Measurements from ENCODE around the gene KIAA1671.

KIAA1671 gene

DNA sequence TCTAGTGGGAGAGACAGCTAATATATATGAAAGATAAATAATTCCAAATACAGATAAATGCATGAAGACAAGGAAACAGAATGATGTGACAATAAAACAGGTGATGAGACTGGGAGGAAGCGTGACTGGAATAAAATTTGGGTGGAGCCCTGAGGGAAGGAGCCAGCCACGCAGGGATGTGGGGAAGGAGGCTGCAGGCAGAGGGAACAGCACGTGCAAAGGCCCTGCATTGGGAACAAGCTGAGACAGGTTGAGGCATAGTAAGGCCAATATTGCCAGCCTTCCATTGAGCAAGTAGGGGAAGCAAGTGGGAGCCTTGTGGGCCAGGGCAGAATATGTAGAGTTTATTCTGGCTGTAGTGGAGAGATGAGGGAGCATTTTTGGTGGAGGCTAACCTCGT, 139.6 kb downstream of the KIAA1671 start:
- no peaks in the 10 kb centered on the region for H3K27me3 ChIP-seq (replicated peaks)
- no peak overlapping the region for H3K27ac ChIP-seq
- TF ChIP-seq, protein P1, sequence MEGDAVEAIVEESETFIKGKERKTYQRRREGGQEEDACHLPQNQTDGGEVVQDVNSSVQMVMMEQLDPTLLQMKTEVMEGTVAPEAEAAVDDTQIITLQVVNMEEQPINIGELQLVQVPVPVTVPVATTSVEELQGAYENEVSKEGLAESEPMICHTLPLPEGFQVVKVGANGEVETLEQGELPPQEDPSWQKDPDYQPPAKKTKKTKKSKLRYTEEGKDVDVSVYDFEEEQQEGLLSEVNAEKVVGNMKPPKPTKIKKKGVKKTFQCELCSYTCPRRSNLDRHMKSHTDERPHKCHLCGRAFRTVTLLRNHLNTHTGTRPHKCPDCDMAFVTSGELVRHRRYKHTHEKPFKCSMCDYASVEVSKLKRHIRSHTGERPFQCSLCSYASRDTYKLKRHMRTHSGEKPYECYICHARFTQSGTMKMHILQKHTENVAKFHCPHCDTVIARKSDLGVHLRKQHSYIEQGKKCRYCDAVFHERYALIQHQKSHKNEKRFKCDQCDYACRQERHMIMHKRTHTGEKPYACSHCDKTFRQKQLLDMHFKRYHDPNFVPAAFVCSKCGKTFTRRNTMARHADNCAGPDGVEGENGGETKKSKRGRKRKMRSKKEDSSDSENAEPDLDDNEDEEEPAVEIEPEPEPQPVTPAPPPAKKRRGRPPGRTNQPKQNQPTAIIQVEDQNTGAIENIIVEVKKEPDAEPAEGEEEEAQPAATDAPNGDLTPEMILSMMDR (IDR thresholded peaks at IDR 0.05; ENCODE audit: low read depth, low read length, missing control alignments): no peak
- H3K4me3 ChIP-seq (ENCODE audit: low read depth, low read length): no peak overlapping the region
- H3K36me3 ChIP-seq (replicated peaks): no peaks in the 10 kb centered on the region
- in situ Hi-C loops (cut with HindIII; ENCODE audit: low pct_ligation_motif_present, low sequenced_read_pairs): no loop called here
- DNase-seq: no peak

DNA sequence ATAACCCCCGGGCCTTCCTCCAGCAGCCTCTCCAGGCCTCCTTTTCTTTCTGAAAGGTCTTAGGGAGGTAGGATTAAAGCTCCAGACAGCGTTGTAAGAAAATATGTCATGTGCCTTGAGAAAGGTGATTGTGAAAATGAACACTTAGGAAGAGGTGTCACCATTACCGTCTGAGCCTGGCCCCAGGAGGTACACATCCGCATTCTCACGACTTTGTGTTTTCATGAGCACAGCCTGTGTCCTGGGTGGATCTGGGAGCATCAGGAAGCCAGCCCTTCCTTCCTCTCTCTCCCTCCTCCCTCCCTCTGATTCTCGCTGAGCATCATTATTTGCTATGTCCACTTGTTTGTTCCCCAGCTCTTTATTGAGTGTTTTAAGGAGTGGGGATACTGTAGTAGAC, 142.1 kb downstream of the KIAA1671 start:
- TF ChIP-seq, protein P1 (IDR thresholded peaks at IDR 0.05; ENCODE audit: low read depth, low read length, missing control alignments): no peak
- H3K27ac ChIP-seq: no peak overlapping the region
- in situ Hi-C loops (cut with HindIII; ENCODE audit: low pct_ligation_motif_present, low sequenced_read_pairs): no loop called here
- H3K36me3 ChIP-seq (replicated peaks): no peaks in the 10 kb centered on the region
- no peaks in the 10 kb centered on the region for H3K27me3 ChIP-seq (replicated peaks)
- DNase-seq: no peak
- H3K4me3 ChIP-seq (ENCODE audit: low read depth, low read length): no peak overlapping the region

DNA sequence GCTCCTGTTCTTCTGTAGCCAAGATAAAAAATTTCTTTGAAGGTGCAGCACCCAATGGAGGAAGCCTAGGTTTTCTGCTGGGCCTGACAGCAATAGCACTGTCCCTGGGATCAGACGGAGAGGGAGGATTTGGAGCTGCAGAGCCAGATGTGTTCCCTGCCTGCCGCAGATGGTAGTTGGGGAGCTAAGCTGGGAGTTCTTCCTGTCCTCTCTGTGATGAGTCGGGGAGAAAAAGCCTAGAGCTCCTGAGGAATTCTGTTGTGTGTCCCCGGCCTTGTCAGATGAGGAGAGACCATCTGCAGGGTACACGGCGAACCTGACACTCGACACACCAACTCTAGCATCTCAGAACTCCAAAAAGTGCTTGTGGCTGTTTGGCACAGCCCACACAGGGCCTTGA, 143.4 kb downstream of the KIAA1671 start:
- no peak overlapping the region for H3K4me3 ChIP-seq (ENCODE audit: low read depth, low read length)
- TF ChIP-seq, protein P1 (IDR thresholded peaks at IDR 0.05; ENCODE audit: low read depth, low read length, missing control alignments): no peak
- H3K27me3 ChIP-seq (replicated peaks): no peaks in the 10 kb centered on the region
- no peaks in the 10 kb centered on the region for H3K36me3 ChIP-seq (replicated peaks)
- in situ Hi-C loops (cut with HindIII; ENCODE audit: low pct_ligation_motif_present, low sequenced_read_pairs): no loop called here
- DNase-seq: no peak
- H3K27ac ChIP-seq: no peak overlapping the region

DNA sequence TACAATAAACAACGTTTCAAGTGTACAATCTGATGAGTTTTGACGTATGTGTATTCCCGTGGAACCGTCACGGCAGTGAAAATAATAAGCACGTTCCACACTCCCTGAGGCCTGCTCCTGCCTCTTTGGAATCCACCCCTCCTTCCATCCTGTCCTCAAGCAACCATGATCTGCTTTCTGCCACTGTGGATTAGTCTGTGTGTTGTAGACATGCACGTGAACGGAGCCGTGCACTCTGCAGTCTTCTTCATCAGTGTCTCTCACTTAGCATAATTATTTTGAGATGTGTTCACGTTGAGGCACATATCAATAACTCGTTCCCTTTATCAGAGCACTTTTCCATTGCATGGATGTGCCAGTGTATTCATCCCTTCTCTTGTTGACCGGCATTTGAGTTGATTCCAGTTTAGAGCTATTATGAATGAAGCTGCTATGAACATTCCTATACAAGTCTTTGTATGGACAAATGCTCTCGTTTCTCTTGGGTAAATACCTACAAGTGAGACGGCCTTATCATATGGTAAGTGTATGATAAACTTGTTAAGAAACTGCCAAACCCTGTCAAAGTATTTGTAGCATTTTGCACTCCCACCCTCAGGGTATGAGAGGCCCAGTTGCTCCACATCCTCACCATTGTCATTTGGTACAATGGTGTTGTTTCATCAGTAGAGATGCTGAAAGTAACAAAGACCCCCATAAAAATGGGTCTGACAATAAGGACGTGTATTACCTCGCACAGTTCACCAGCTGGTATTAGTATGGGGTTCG, 144.3 kb downstream of the KIAA1671 start:
- no peaks in the 10 kb centered on the region for H3K36me3 ChIP-seq (replicated peaks)
- H3K4me3 ChIP-seq (ENCODE audit: low read depth, low read length): no peak overlapping the region
- H3K27ac ChIP-seq: no peak overlapping the region
- H3K27me3 ChIP-seq (replicated peaks): no peaks in the 10 kb centered on the region
- TF ChIP-seq, protein P1 (IDR thresholded peaks at IDR 0.05; ENCODE audit: low read depth, low read length, missing control alignments): no peak
- in situ Hi-C loops (cut with HindIII; ENCODE audit: low pct_ligation_motif_present, low sequenced_read_pairs): no loop called here
- no peak for DNase-seq

DNA sequence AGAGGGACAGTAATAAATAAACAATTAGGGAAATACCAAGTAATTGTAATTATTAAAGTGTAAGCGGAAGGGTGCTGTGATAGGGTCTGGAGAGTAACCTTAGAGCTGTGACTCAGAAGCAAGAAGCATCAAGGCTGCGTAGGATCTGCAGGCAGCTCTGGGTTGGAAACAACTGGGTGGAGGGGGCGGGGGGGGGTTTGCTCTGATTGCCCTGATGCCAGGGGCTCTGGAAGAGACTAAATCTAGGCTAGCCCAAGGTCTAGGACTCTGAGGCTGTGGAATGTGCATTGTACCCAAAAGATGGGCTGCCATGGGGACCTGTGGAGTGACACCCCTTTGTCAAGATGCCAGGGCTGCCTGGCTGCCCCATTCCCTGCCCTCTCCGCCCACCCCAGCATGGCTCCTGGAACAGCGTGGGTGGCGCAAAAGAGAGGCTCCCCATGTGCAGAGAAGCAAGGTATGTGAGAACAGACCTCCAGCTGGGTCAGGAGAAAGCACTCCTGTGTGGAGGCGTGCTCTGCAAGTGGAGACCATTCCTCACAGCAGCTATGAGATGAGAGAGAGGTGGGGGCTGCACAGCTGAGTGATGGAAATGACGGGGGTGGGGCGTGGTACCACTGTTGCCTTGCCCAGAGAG, 146.0 kb downstream of the KIAA1671 start:
- in situ Hi-C loops (cut with HindIII; ENCODE audit: low pct_ligation_motif_present, low sequenced_read_pairs): no loop called here
- no peaks in the 10 kb centered on the region for H3K27me3 ChIP-seq (replicated peaks)
- H3K27ac ChIP-seq: no peak overlapping the region
- H3K36me3 ChIP-seq (replicated peaks): no peaks in the 10 kb centered on the region
- no peak overlapping the region for H3K4me3 ChIP-seq (ENCODE audit: low read depth, low read length)
- no peak for DNase-seq
- TF ChIP-seq, protein P1 (IDR thresholded peaks at IDR 0.05; ENCODE audit: low read depth, low read length, missing control alignments): no peak

All from brain microvascular endothelial cell (primary cell).